Smooth muscle cell (in vitro differentiated cells): ENCODE measurements around the gene CNOT10. TPM values are rescaled to one million over a fixed set of nuclear protein-coding genes. Genes with fewer than 3 reads are reported as not detected.

Experiments used
- DNase-seq: peaks from one replicate; lab custom pipeline; 2025; ENCODE audit not compliant: unreplicated experiment; lab: John Stamatoyannopoulos, UW
- H2AFZ ChIP-seq: fragments of 200-600 bp; sonication (generic); 2 replicates; pipeline ENCODE4 v1.6.0; 2016; ENCODE audit warnings: antibody characterized with exemption, low read depth, mild to moderate bottlenecking
- H3F3A ChIP-seq: fragments of 200-600 bp; sonication (generic); 2 replicates; pipeline ENCODE4 v1.6.0; 2017; ENCODE audit warnings: antibody characterized with exemption, low read depth
- H3K27ac ChIP-seq: fragments of 200-600 bp; sonication (generic); 2 replicates; pipeline ENCODE4 v1.5.1; 2016; ENCODE audit warnings: low read depth, mild to moderate bottlenecking
- H3K27me3 ChIP-seq: fragments of 200-600 bp; sonication (generic); 2 replicates; pipeline ENCODE4 v1.6.1; 2016; ENCODE audit warnings: low read depth, mild to moderate bottlenecking
- H3K36me3 ChIP-seq: fragments of 200-600 bp; sonication (generic); 2 replicates; pipeline ENCODE4 v1.5.1; 2016; ENCODE audit warnings: low read depth
- H3K4me1 ChIP-seq: fragments of 200-600 bp; sonication (generic); 2 replicates; pipeline ENCODE4 v1.5.1; 2016; ENCODE audit warnings: low read depth
- H3K4me2 ChIP-seq: fragments of 200-600 bp; sonication (generic); 2 replicates; pipeline ENCODE4 v1.6.0; 2016; ENCODE audit warnings: mild to moderate bottlenecking
- H3K4me3 ChIP-seq: fragments of 200-600 bp; sonication (generic); 2 replicates; pipeline ENCODE4 v1.5.1; 2016; ENCODE audit warnings: mild to moderate bottlenecking
- H3K79me2 ChIP-seq: fragments of 200-600 bp; sonication (generic); 2 replicates; pipeline ENCODE4 v1.6.0; 2016; ENCODE audit warnings: low read depth, mild to moderate bottlenecking
- H3K9ac ChIP-seq: fragments of 200-600 bp; sonication (generic); 2 replicates; pipeline ENCODE4 v1.6.0; 2016; ENCODE audit warnings: low read depth
- H3K9me3 ChIP-seq: fragments of 200-600 bp; sonication (generic); replicated peaks from 2 replicates; pipeline ENCODE4 v1.5.1; 2016; ENCODE audit warnings: low read depth
- H4K20me1 ChIP-seq: fragments of 200-600 bp; sonication (generic); 2 replicates; pipeline ENCODE4 v1.6.0; 2016; ENCODE audit warnings: low read depth
- WGBS: methylation state at CpG from one replicate; pipeline ENCODE4 v1.1.7; 2016; ENCODE audit warnings: low lambda C conversion rate; 5-methylcytosine and 5-hydroxymethylcytosine counted together
- polyA plus RNA-seq: library from polyadenylated mRNA; unstranded; fragments of >200 nt; fragmentation: Nextera tagmentation; extraction: Ambion mirVana; gene quantifications from 2 replicates; pipeline ENCODE4 v1.2.1, GENCODE V29; 2016
- total RNA-seq: library from RNA; depleted of rRNA; stranded (reverse); fragments of >200 nt; gene quantifications from 2 replicates; pipeline ENCODE4 v1.2.3, GENCODE V29; 2014
- TF ChIP-seq, protein P1 (sequence below): fragments of 200-600 bp; sonication (generic); IDR thresholded peaks from 2 replicates; pipeline ENCODE4 v1.5.1; 2017; ENCODE audit warnings: borderline replicate concordance, mild to moderate bottlenecking, antibody characterized with exemption; ENCODE audit not compliant: insufficient read depth, poor library complexity, severe bottlenecking

CNOT10 gene
- total and polyA plus RNA-seq, 2 experiments from 2014 or later = 19.4 to 22.9 TPM

DNA sequence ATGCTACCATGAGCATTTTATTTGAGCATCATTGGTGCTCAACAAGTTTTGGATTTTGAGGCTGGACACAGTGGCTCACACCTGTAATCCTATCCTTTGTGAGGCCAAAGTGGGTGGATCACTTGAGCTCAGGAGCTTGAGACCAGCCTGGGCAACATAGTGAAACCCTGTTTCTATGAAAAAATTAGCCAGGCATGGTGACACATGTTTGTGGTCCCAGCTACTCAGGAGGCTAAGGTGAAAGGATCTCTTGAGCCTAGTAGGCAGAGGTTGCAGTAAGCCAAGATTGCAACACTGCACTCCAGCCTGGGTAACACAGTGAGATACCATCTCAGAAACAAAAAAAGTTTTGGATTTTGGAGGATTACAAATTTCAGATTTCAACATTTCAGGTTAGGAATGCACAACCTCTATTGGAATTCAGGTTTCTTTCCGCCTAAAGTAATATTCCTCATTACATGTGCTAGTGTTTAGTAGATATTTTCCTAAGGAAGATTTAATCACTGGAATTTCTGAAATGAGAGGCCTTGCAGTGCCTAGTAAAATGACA is 27.6 kb downstream of the CNOT10 start:
- no peak overlapping the region for H3K27ac ChIP-seq
- H4K20me1 ChIP-seq = no peaks in the 10 kb centered on the region
- DNase-seq = no peak
- no peak overlapping the region for H3K9ac ChIP-seq
- H3K79me2 ChIP-seq = peaks cover under 1% of the 10 kb centered on the region
- H3K9me3 ChIP-seq = no peaks in the 10 kb centered on the region
- peaks cover 16% of the 10 kb centered on the region for H3K36me3 ChIP-seq
- H3K4me2 ChIP-seq = no peak overlapping the region
- H3K4me1 ChIP-seq = no peaks in the 10 kb centered on the region
- H2AFZ ChIP-seq = no peak overlapping the region
- H3F3A ChIP-seq = no peaks in the 10 kb centered on the region
- no peak overlapping the region for H3K4me3 ChIP-seq
- WGBS = 100% methylated on average over 1 of the region's 1 CpG
- no peaks in the 10 kb centered on the region for H3K27me3 ChIP-seq
- TF ChIP-seq, protein P1, sequence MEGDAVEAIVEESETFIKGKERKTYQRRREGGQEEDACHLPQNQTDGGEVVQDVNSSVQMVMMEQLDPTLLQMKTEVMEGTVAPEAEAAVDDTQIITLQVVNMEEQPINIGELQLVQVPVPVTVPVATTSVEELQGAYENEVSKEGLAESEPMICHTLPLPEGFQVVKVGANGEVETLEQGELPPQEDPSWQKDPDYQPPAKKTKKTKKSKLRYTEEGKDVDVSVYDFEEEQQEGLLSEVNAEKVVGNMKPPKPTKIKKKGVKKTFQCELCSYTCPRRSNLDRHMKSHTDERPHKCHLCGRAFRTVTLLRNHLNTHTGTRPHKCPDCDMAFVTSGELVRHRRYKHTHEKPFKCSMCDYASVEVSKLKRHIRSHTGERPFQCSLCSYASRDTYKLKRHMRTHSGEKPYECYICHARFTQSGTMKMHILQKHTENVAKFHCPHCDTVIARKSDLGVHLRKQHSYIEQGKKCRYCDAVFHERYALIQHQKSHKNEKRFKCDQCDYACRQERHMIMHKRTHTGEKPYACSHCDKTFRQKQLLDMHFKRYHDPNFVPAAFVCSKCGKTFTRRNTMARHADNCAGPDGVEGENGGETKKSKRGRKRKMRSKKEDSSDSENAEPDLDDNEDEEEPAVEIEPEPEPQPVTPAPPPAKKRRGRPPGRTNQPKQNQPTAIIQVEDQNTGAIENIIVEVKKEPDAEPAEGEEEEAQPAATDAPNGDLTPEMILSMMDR = no peak

DNA sequence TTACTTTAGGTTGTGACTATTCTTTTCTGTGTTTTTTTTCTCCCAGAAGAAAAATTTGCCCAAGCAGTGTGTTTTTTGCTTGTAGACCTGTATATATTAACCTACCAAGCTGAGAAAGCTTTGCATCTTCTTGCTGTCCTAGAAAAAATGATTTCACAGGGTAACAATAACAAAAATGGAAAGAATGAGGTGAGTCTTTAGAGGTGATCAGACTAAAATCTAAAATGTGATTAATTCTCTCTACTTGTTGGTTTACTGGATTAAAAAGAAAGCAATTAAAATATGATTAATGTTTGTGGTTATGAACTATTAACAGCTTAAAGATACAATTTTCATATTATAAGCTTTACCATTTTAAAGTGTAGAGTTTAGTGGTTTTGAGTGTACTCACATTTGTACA is 28.2 kb downstream of the CNOT10 start:
- H3K27me3 ChIP-seq = no peaks in the 10 kb centered on the region
- no peaks in the 10 kb centered on the region for H3K4me1 ChIP-seq
- no peaks in the 10 kb centered on the region for H3K9me3 ChIP-seq
- H3K79me2 ChIP-seq = no peaks in the 10 kb centered on the region
- H3K4me3 ChIP-seq = no peak overlapping the region
- H2AFZ ChIP-seq = no peak overlapping the region
- no peak for DNase-seq
- H3K27ac ChIP-seq = no peak overlapping the region
- no peaks in the 10 kb centered on the region for H4K20me1 ChIP-seq
- no peak overlapping the region for H3K9ac ChIP-seq
- TF ChIP-seq, protein P1 = no peak
- peaks cover 16% of the 10 kb centered on the region for H3K36me3 ChIP-seq
- no peaks in the 10 kb centered on the region for H3F3A ChIP-seq
- no peak overlapping the region for H3K4me2 ChIP-seq

DNA sequence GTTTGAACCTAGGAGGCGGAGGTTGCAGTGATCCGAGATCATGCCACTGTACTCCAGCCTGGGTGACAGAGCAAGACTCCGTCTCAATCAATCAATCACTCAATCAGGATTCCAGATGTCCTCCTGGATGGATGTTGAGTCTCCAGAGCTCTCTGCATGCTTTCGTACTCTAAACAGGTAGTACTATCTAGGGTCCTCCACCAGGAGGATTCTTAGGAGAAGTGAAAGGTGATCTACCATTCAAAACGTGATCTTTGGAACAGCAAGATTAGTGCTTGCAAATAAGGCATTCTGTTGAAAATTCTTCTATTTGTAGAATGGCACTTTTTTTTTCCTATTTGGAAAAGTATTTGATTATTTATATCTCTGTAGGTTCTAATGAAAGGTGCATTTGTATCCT is 34.3 kb downstream of the CNOT10 start:
- DNase-seq = no peak
- H3K36me3 ChIP-seq = peaks cover 8% of the 10 kb centered on the region
- H3K9ac ChIP-seq = no peak overlapping the region
- H3K4me2 ChIP-seq = no peak overlapping the region
- H3K4me1 ChIP-seq = no peaks in the 10 kb centered on the region
- no peaks in the 10 kb centered on the region for H3F3A ChIP-seq
- no peaks in the 10 kb centered on the region for H3K79me2 ChIP-seq
- WGBS = 94% methylated on average over 5 of the region's 5 CpGs
- H4K20me1 ChIP-seq = no peaks in the 10 kb centered on the region
- TF ChIP-seq, protein P1 = no peak
- no peak overlapping the region for H3K27ac ChIP-seq
- H2AFZ ChIP-seq = no peak overlapping the region
- no peaks in the 10 kb centered on the region for H3K27me3 ChIP-seq
- H3K9me3 ChIP-seq = no peaks in the 10 kb centered on the region
- H3K4me3 ChIP-seq = no peak overlapping the region

DNA sequence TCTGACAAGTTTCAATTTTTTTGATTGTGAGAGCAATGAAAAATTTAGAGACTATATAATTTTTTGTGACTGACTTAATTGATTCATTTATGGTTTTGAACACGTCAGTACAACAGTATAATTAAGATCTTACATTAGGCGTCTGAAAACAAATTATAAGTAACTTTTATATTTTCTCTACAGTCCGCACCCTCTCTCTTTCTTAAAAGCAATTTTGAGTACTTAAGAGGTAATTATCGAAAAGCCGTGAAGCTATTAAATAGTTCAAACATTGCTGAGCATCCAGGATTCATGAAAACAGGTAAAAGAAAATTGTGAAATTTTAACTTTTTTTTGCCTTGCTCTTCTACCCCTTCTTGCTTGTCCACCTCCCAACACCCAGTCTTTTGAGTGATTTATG is 34.9 kb downstream of the CNOT10 start:
- Histone ChIP-seq H3K4me3 (no peak overlapping the region), H3K79me2 (no peaks in the 10 kb centered on the region), H3K9me3 (no peaks in the 10 kb centered on the region), H3K4me1 (no peaks in the 10 kb centered on the region), H3K27ac (no peak overlapping the region), H3F3A (no peaks in the 10 kb centered on the region), H4K20me1 (no peaks in the 10 kb centered on the region), H3K4me2 (no peak overlapping the region), H3K27me3 (no peaks in the 10 kb centered on the region), H3K9ac (no peak overlapping the region), H2AFZ (no peak overlapping the region), H3K36me3 (peaks cover 8% of the 10 kb centered on the region)
- TF ChIP-seq, protein P1 = no peak
- WGBS = 96% methylated on average over 5 of the region's 5 CpGs
- no peak for DNase-seq
